Medulla oblongata (tissue), 1 donor: Measurements from ENCODE around the gene ARL3.

ENCODE experiments used
- DNase-seq: peaks from one replicate; pipeline ENCODE4 v3.0.0-alpha.2; 2015; ENCODE audit errors: extremely low spot score

Gene ARL3

DNA sequence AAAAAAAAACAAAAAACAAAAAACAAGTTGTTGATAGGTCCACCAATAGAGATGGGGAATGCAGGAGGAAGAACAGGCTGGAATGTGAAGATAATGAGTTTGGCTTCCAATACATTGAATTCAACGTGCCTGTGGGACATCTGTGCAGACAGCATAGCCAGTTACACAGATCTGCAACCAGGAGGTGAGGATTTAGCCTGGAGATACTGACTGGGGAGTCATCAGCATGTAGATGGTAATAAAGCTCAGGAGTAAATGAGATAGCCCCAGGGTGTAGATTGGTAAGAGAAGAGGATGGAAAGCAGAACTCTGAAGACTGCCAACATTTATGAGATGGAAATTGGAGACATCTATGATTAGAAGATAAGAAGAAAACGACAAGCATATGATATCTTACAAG, 74.7 kb downstream of the ARL3 start:
- no peak for DNase-seq

- no peak for DNase-seq
Observed at GRCh38 chr10:102635377-102635776, 78.8 kb downstream of the ARL3 start.

GRCh38 chr10:102634686-102635085, 79.5 kb downstream of the ARL3 start:
- no peak for DNase-seq

GRCh38 chr10:102633848-102634247, 80.3 kb downstream of the ARL3 start:
- DNase-seq: no peak

DNA sequence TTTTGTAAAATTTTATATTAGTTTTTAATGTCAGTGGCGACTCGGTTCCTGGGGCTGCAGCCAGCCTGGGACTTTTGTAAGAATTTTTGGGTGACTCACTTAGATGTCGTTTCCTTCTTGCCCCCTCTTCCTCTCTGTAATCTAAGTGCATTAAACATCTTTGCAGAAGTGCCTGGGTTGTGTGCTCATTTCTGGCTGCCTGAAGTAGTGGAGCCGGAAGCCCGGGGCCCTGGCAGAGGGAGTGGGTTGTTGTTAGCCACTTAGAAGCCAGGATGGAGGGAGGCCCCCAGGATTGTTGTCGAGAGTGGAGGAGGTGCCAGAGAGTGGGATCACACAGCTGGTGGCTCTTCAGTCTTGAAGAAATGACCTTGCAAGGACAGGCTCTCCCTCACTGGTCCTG, 80.9 kb downstream of the ARL3 start:
- DNase-seq: no peak

DNA sequence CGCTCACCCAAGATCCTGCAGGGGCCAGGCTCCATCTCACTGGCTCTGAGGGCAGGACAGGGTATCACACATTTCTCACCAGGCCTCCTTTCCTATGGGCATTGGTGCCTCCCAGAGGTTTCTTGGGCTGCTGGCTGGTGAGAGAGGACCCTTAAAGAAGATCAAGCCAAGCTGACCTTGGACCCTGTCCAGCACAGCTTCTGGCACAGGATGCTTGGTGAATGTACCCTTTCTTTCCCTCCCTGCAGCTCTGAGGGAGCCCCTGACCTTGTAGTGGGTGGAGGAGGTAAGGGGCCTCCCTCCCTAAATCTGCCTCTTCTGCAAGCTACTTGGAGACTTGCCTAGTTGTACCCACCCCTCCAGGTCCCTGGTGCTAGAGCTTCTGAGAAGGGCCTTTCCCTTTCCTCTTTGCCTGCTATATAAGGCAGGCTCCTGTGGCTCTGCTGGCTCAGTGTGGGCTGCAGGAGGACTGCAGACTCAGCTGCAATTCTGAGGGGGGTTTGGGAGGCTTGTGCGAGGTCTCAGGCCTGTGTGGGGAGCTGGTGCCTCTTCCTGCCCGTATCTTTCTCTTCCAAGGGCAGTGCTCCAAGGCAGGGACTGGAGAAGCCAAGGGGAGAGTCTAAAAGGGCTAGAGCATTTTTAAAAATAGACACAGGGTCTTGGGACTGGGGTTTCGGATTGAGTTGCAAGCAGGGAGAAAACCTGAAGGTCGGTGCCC, 81.6 kb downstream of the ARL3 start:
- peak; percentile 53 for DNase-seq

GRCh38 chr10:102631525-102632393, 82.4 kb downstream of the ARL3 start:
- no peak for DNase-seq

DNA sequence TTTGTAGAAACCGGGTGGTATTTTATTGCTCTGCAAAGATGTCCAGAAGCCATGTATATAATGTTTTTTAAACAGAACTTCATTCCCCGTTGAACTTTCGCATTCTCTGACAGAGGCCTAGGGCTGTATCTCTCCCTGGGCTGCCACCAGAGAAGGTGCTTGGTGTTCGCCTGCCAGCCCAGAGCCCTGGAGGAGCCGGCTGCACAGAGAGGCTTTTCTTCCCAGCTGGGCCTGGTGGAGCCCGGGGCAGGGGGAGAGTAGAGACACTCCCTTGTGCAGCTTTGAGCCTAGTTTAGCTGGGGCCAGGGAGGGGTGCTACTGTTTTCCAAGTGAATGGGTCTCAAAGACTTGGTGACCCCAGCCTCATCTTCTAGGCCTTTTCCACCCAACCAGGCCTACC, 83.5 kb downstream of the ARL3 start:
- no peak for DNase-seq

DNA sequence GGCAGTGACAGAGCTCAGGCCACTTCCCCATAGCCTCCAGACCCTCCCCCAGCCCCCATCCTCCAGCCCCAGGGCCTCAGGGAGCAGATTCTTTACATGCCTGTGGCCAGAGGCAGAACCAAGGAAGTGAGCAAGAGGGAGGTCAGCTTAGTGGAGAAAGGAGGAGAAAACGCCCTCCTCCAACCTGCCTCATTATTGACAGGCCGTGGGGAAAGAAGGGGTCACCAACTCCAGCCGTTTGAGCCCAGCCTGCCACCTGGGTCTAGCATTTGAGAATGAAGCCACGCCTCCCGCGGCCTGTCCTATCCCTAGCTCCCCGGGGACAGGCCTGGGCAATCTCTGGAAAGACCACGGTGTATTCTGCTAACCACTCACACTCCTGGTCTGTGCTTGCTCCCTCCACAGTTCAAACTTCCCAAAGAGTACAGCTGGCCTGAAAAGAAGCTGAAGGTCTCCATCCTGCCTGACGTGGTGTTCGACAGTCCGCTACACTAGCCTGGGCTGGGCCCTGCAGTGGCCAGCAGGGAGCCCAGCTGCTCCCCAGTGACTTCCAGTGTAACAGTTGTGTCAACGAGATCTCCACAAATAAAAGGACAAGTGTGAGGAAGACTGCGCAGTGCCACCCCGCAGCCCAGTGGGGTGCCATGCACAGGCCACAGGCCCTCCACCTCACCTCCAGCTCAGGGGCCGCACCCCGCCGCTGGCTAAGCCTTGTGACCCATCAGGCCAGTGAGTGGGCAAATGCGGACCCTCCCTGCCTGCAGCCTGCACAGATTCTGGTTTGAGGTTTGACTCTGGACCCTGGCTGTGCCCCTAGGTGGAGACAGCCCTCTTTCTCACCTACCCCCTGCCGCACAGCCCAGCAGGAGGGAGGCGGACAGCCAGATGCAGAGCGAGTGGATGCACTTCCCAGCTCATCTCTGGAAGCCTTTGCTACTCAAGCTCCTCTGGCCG, 84.3 kb downstream of the ARL3 start:
- DNase-seq: no peak

DNA sequence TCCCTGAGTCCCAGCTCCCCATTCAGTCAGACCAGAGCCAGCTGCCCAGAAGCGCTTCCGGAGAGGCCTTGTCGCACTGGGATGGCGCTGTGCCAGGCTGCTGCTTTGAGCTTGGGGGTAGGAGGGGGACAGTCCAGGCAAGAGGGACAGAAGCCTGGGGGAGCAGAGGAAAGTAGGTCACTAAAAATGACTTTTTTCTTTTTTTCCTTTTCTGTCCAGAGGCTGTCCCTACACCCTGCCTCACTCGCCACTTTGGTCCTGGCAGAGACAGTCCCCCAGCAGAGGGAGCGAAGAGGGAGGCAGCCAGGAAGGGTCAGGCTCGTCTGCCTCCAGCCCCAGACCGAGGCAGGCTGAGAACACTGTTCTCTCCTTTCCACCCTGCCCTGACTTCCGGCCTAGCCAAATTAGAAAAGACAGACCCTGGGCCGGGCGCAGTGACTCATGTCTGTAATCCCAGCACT, 85.7 kb downstream of the ARL3 start:
- peak; percentile 92 for DNase-seq

DNA sequence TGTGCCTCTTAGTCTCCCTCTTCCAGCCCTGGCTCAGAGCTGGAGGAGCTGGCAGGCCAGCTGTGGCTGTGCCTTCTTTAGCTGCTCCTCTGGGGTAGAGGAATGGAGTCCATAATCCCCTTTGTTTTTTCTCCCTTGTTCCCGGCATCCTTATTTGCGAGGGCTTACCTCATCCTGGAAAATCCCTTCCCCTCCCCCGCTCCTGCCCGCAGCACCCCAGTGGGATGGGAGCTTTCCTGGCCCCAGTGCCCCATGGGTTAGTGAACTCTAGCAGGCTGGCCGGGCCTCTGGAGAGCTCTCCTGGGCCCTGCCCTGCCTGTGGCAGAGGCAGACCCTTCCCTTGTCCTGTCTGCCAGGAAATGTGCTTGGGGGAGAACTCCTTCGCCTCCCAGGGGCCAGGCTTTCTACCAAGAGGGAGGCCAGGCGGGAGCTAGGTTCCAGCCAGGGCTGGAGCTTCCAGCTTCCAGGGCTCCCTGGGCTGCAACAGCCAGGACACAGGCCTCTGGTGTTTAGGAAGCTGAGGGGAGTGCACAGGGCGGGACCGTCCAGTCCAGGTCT, 86.4 kb downstream of the ARL3 start:
- peak; percentile 68 for DNase-seq

DNA sequence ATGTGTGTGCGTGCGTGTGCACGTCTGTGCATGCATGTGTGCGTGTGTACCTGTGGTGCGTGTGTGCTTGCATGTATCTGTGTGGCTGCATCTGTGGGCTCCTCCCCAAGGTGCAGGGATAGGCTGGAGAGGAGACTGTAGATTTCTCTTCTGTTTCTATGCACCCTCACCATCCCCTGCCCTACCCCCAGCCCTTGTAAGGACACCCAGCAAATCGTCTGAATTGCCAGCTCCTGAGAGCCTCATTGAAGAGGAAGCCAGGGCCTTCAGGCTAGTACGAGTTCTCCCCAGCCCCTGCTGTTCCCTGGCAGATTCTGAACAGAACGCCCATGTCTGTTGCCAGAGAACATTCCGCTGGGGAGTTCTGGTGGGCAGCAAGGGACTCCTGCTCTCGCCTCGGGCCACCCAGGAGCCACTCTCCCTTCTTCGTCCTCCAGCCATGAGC, 86.9 kb downstream of the ARL3 start:
- peak; percentile 58 for DNase-seq

GRCh38 chr10:102626026-102626685, 88.0 kb downstream of the ARL3 start:
- no peak for DNase-seq

GRCh38 chr10:102624751-102625645, 89.2 kb downstream of the ARL3 start:
- DNase-seq: no peak

GRCh38 chr10:102624094-102624493, 90.1 kb downstream of the ARL3 start:
- no peak for DNase-seq
